Measurements from ENCODE around the gene BLID. TPM values are rescaled to one million over a fixed set of nuclear protein-coding genes. Genes with fewer than 3 reads are reported as not detected.

Gene BLID
- total RNA-seq, 1 donor from 2014 or later = not detected

DNA sequence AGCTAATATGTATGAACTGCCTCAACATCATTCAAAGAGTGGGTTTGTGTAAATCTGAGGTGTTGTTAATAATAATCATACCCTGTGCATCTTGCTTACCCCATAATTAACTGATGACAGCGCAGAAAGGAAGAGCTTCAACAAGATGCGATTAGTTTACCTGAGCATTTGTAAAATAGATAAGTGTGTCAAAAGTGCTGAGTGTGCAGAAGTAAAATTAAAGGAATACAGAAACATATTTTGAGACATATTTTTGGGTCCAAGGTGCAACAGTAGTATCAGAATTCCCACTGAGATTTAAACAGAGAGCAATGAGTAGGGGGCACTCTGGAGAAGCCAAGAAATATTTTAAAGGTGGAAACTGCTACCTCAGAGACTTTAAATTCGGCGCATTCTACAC, 6.1 kb downstream of the BLID start:
- peaks cover 3% of the 10 kb centered on the region for H3K36me3 Mint-ChIP-seq
- peaks cover 21% of the 10 kb centered on the region for H3K4me1 Mint-ChIP-seq
- no peak for TF ChIP-seq CTCF (IDR thresholded peaks at IDR 0.05)
- H3K27ac Mint-ChIP-seq = no peak overlapping the region
- Histone ChIP-seq H3K9me3 (ENCODE audit: low read depth) (no peaks in the 10 kb centered on the region), H3K4me3 (no peak overlapping the region), H4K20me1 (ENCODE audit: low read depth) (no peaks in the 10 kb centered on the region), H3K27ac (no peak overlapping the region), H3K79me2 (ENCODE audit: low read depth) (no peaks in the 10 kb centered on the region), H3K27me3 (no peaks in the 10 kb centered on the region), H2AFZ (replicated peaks) (no peak overlapping the region), H3K9ac (no peak overlapping the region), H3F3A (ENCODE audit: low read depth) (no peaks in the 10 kb centered on the region), H3K4me1 (peaks cover 18% of the 10 kb centered on the region), H3K36me3 (no peaks in the 10 kb centered on the region), H3K4me2 (no peak overlapping the region)
- no peak overlapping the region for H3K4me3 Mint-ChIP-seq
- DNase-seq (ENCODE audit: low spot score) = no peak
- H3K9me3 Mint-ChIP-seq = no peaks in the 10 kb centered on the region
- H3K27me3 Mint-ChIP-seq (ENCODE audit: insufficient read depth, low read depth) = no peaks in the 10 kb centered on the region

DNA sequence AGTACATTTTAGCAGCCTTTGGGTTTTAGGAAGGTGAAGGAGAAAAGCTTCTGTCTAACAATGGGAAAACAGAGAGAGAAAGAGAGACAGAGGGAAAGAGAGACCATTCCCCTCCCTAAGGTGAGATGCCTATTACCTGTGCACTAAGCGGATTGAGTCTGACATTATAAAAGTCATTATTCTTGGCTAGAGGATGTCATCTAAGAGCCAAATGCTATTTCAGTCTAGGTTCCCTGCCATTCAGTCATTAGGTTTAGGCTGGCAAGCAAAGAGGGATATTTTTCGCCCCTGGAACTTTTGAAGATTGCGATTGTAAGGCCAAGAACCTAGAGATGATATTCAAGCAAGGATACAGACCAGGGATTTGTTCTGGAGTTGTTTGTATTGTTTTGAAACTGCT, 7.2 kb downstream of the BLID start:
- Histone ChIP-seq H3K4me1 (peaks cover 19% of the 10 kb centered on the region), H3K27ac (no peak overlapping the region), H4K20me1 (ENCODE audit: low read depth) (no peaks in the 10 kb centered on the region), H3K4me2 (no peak overlapping the region), H3K4me3 (no peak overlapping the region), H3K36me3 (no peaks in the 10 kb centered on the region), H3F3A (ENCODE audit: low read depth) (no peaks in the 10 kb centered on the region), H3K9ac (no peak overlapping the region), H3K27me3 (no peaks in the 10 kb centered on the region), H3K9me3 (ENCODE audit: low read depth) (no peaks in the 10 kb centered on the region), H3K79me2 (ENCODE audit: low read depth) (no peaks in the 10 kb centered on the region), H2AFZ (replicated peaks) (no peak overlapping the region)
- Mint-ChIP-seq H3K4me3 (no peak overlapping the region), H3K36me3 (peaks cover 3% of the 10 kb centered on the region), H3K27me3 (ENCODE audit: insufficient read depth, low read depth) (no peaks in the 10 kb centered on the region), H3K4me1 (peaks cover 29% of the 10 kb centered on the region), H3K27ac (no peak overlapping the region), H3K9me3 (no peaks in the 10 kb centered on the region)
- no peak for DNase-seq (ENCODE audit: low spot score)
- TF ChIP-seq EZH2 (IDR thresholded peaks at IDR 0.05) = no peak
- no peak for TF ChIP-seq EZH2phosphoT487 (IDR thresholded peaks at IDR 0.05)
- no peak for TF ChIP-seq CTCF (IDR thresholded peaks at IDR 0.05)

DNA sequence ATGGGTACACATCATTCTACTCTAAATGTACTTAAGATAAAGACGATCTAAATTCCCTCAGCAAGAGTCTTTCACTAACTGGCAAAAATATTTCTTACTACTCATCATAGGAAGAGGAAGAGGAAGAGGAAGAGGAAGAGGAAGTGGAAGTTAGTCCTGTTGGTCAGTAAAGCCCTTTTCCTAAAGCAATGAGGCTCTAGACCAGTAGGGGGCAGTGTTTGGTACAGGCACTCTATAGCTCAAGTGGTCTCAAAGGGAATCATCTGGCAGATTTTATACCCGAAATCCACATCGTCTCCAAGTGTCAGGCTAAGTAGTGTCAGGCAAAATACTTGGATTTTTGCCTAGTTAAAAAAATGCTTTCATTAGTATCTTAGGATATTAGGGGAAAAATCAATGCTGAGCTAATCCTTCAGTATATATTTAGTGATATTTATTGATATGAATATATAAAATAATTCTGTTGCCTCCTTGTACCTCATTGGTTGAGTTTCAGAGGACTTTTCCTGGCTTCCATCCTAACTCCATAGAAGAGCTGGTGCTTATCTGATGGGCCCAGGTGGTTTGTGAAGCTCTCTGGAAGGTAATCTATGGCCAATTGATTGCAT, 7.7 kb downstream of the BLID start:
- Mint-ChIP-seq H3K4me3 (no peak overlapping the region), H3K27me3 (ENCODE audit: insufficient read depth, low read depth) (no peaks in the 10 kb centered on the region), H3K9me3 (no peaks in the 10 kb centered on the region), H3K27ac (no peak overlapping the region), H3K4me1 (peaks cover 29% of the 10 kb centered on the region), H3K36me3 (peaks cover 3% of the 10 kb centered on the region)
- H3K4me1 ChIP-seq = peaks cover 19% of the 10 kb centered on the region
- H3F3A ChIP-seq (ENCODE audit: low read depth) = no peaks in the 10 kb centered on the region
- no peaks in the 10 kb centered on the region for H3K9me3 ChIP-seq (ENCODE audit: low read depth)
- H3K4me2 ChIP-seq = no peak overlapping the region
- no peak overlapping the region for H3K9ac ChIP-seq
- no peaks in the 10 kb centered on the region for H3K27me3 ChIP-seq
- DNase-seq (ENCODE audit: low spot score) = peak; percentile 71
- H3K27ac ChIP-seq = no peak overlapping the region
- no peaks in the 10 kb centered on the region for H4K20me1 ChIP-seq (ENCODE audit: low read depth)
- no peak overlapping the region for H2AFZ ChIP-seq (replicated peaks)
- TF ChIP-seq EZH2 (IDR thresholded peaks at IDR 0.05) (no peak), CTCF (IDR thresholded peaks at IDR 0.05) (peak; percentile 88), EZH2phosphoT487 (IDR thresholded peaks at IDR 0.05) (no peak)
- no peak overlapping the region for H3K4me3 ChIP-seq
- no peaks in the 10 kb centered on the region for H3K36me3 ChIP-seq
- no peaks in the 10 kb centered on the region for H3K79me2 ChIP-seq (ENCODE audit: low read depth)
